A673 (cell line): ENCODE data around the gene CISH. TPM values are rescaled to one million over a fixed set of nuclear protein-coding genes. Genes with fewer than 3 reads are reported as not detected.

Experiments
- BruUV-seq: library from RNA; stranded (reverse); fragments of 400-500 nt; replicated peaks from 2 replicates; lab custom pipeline; 2021; lab: Mats Ljungman, UMichigan
- CTCF ChIA-PET: fragments of 300-600 bp; sonication (Branson Sonifier 250); formaldehyde crosslinking; loops from one replicate; lab custom pipeline; 2022; ENCODE audit warnings: antibody characterized with exemption; lab: Charles Lee
- POLR2A ChIA-PET: fragments of 300-600 bp; sonication (Branson Sonifier 250); formaldehyde crosslinking; loops from one replicate; lab custom pipeline; 2022; ENCODE audit warnings: antibody characterized with exemption; ENCODE audit not compliant: low non-redundant PET; lab: Charles Lee
- DNase-seq: peaks from one replicate; pipeline ENCODE4 v3.0.0-alpha.2; 2015; ENCODE audit warnings: low spot score
- H3K27ac ChIP-seq: fragments of 200-600 bp; sonication (generic); 2 replicates; pipeline ENCODE4 v1.5.1; 2016; ENCODE audit warnings: mixed run types, low read depth, mild to moderate bottlenecking, mixed read lengths, antibody characterized with exemption, low read length; ENCODE audit not compliant: poor library complexity, severe bottlenecking
- H3K27me3 ChIP-seq: fragments of 200-600 bp; sonication (generic); replicated peaks from 2 replicates; pipeline ENCODE4 v1.6.1; 2017; ENCODE audit warnings: mixed run types, low read depth, mild to moderate bottlenecking, mixed read lengths, antibody characterized with exemption, low read length; ENCODE audit not compliant: insufficient read depth, poor library complexity
- H3K36me3 ChIP-seq: fragments of 200-600 bp; sonication (generic); 2 replicates; pipeline ENCODE4 v1.6.1; 2016; ENCODE audit warnings: mixed run types, mild to moderate bottlenecking, mixed read lengths, antibody characterized with exemption, low read length; ENCODE audit not compliant: insufficient read depth, poor library complexity, severe bottlenecking
- H3K4me1 ChIP-seq: fragments of 200-600 bp; sonication (generic); 2 replicates; pipeline ENCODE4 v1.6.1; 2017; ENCODE audit warnings: mixed run types, mild to moderate bottlenecking, mixed read lengths, antibody characterized with exemption, low read length; ENCODE audit not compliant: insufficient read depth, poor library complexity, severe bottlenecking
- H3K4me3 ChIP-seq: fragments of 200-600 bp; sonication (generic); 2 replicates; pipeline ENCODE4 v1.5.1; 2016; ENCODE audit warnings: low read depth, mixed run types, mild to moderate bottlenecking, mixed read lengths, low read length; ENCODE audit not compliant: poor library complexity, severe bottlenecking
- H3K9me3 ChIP-seq: fragments of 200-600 bp; sonication (generic); 2 replicates; pipeline ENCODE4 v1.6.1; 2016; ENCODE audit warnings: mixed run types, low read depth, mild to moderate bottlenecking, mixed read lengths, antibody characterized with exemption, low read length; ENCODE audit not compliant: poor library complexity, severe bottlenecking
- EZH2 ChIP-seq: fragments of 200-600 bp; sonication (generic); IDR thresholded peaks from 2 replicates; pipeline ENCODE4 v1.6.1; 2017; ENCODE audit warnings: borderline replicate concordance, low read depth, mild to moderate bottlenecking, mixed read lengths, antibody characterized with exemption, low read length; ENCODE audit not compliant: poor library complexity, severe bottlenecking
- intact Hi-C: fragments of 100-400 bp; cut with micrococcal nuclease; formaldehyde crosslinking; loops from one replicate; pipeline ENCODE4 v1.10.0; 2022; ENCODE audit not compliant: unreplicated experiment
- total RNA-seq: library from RNA; stranded (reverse); gene quantifications from 2 replicates; pipeline ENCODE4 v1.2.3, GENCODE V29; 2021
- TF ChIP-seq, protein P1 (sequence below): fragments of 300-800, 200-600 bp; sonication (generic); conservative IDR thresholded peaks from 2 replicates; pipeline ENCODE4 v1.5.1; 2017; ENCODE audit warnings: low read depth, mild to moderate bottlenecking, antibody characterized with exemption, low read length, moderate library complexity, mixed read lengths

Gene CISH
- total RNA-seq, 1 experiment from 2014 or later = 0.86 TPM

DNA sequence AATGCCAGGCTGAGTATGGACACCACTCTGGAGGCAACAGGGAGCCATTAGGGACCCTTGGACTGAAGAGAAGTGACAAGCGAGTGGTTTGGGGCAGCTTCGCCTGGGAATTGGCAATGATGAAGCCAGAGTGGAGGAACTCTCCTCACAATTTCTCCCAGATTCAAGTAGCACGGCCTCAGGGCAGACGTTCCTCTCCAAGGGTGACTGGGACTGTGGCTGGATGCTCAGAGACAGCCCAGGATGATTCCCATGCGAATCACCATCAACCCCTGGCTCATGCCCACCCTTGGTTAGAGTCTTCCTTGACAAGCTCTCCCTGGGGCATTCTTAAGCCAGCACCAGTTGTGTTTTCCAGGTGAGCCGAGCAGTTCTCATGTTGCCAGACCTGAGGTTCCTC, 46.8 kb upstream of the CISH start:
- intact Hi-C loops = no loop called here
- no TSS peak for BruUV-seq
- no peaks in the 10 kb centered on the region for H3K36me3 ChIP-seq
- no peaks in the 10 kb centered on the region for H3K9me3 ChIP-seq
- no peaks in the 10 kb centered on the region for H3K4me1 ChIP-seq
- no peak for DNase-seq
- CTCF ChIA-PET = no interaction called here
- POLR2A ChIA-PET = no interaction called here
- H3K4me3 ChIP-seq = no peak overlapping the region
- no peak overlapping the region for H3K27ac ChIP-seq
- H3K27me3 ChIP-seq = no peaks in the 10 kb centered on the region
- TF ChIP-seq, protein P1, sequence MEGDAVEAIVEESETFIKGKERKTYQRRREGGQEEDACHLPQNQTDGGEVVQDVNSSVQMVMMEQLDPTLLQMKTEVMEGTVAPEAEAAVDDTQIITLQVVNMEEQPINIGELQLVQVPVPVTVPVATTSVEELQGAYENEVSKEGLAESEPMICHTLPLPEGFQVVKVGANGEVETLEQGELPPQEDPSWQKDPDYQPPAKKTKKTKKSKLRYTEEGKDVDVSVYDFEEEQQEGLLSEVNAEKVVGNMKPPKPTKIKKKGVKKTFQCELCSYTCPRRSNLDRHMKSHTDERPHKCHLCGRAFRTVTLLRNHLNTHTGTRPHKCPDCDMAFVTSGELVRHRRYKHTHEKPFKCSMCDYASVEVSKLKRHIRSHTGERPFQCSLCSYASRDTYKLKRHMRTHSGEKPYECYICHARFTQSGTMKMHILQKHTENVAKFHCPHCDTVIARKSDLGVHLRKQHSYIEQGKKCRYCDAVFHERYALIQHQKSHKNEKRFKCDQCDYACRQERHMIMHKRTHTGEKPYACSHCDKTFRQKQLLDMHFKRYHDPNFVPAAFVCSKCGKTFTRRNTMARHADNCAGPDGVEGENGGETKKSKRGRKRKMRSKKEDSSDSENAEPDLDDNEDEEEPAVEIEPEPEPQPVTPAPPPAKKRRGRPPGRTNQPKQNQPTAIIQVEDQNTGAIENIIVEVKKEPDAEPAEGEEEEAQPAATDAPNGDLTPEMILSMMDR = no peak
- TF ChIP-seq EZH2 = no peak

DNA sequence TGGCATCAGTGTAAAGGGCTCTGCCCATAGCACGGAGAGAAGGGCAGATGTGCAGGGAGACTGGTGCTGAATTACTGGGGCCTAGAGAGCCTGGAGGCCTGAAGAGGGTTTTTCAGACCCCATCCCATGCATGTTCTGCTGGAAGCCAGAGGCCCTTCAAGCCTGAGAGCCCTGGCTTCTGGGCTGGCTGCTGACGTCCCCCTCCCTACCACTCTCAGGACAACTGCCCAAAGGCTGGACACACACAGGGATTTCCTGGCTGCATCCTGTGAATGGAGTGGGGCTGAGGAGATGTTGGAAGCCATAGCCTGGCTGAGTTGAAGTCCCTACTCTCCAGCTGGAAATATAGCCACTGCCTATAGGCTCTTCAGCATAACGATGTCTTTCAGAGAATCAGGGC, 46.2 kb upstream of the CISH start:
- Histone ChIP-seq H3K36me3 (no peaks in the 10 kb centered on the region), H3K27me3 (no peaks in the 10 kb centered on the region), H3K9me3 (no peaks in the 10 kb centered on the region), H3K4me1 (no peaks in the 10 kb centered on the region), H3K4me3 (no peak overlapping the region), H3K27ac (no peak overlapping the region)
- intact Hi-C loops = no loop called here
- ChIA-PET POLR2A (no interaction called here), CTCF (no interaction called here)
- no TSS peak for BruUV-seq
- DNase-seq = no peak
- TF ChIP-seq, protein P1 = no peak
- TF ChIP-seq EZH2 = no peak

DNA sequence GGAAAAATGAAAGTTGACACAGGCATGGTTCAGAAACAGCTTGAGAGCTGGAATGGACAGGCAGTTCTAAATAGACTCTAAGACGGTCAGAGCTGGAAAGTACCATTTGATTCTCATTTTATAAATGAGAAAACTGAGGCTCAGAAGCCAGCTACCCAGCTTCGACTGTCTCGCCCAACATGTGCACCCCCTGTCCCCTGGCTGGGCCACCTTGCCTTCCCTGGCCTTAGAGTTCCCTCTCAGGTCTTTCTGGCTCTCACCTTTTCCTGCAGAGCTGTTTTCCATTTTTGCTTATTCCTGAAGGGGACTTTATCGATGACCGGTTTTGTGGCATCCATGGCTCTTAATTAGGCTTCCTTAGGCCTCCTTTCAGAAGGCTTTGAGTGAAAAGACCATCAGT, 45.8 kb upstream of the CISH start:
- CTCF ChIA-PET = no interaction called here
- H3K27me3 ChIP-seq = no peaks in the 10 kb centered on the region
- TF ChIP-seq, protein P1 = no peak
- no peak for TF ChIP-seq EZH2
- no peak overlapping the region for H3K27ac ChIP-seq
- no peaks in the 10 kb centered on the region for H3K9me3 ChIP-seq
- no peaks in the 10 kb centered on the region for H3K4me1 ChIP-seq
- DNase-seq = no peak
- H3K4me3 ChIP-seq = no peak overlapping the region
- POLR2A ChIA-PET = no interaction called here
- BruUV-seq = no TSS peak
- no peaks in the 10 kb centered on the region for H3K36me3 ChIP-seq
- intact Hi-C loops = no loop called here
